Measurements from ENCODE around the gene NRG3. TPM values are rescaled to one million over a fixed set of nuclear protein-coding genes. Genes with fewer than 3 reads are reported as not detected.
A peak's percentile ranks its signal among the peaks of the same experiment; 100 is the strongest.

NRG3 gene
- total RNA-seq, 2 donors from 2014 or later = 1.7 to 2.3 TPM

GRCh38 chr10:81944609-81945008, 69.6 kb downstream of the NRG3 start:
- H3K9ac ChIP-seq (ENCODE audit: extremely low read depth, low read length, poor library complexity, severe bottlenecking) = no peak overlapping the region
- no peak overlapping the region for H3K27ac Mint-ChIP-seq
- H3K4me1 ChIP-seq (ENCODE audit: control insufficient read depth, insufficient read depth, low read length) = no peaks in the 10 kb centered on the region
- no peaks in the 10 kb centered on the region for H3K27me3 Mint-ChIP-seq (ENCODE audit: insufficient read depth)
- no peaks in the 10 kb centered on the region for H3K36me3 Mint-ChIP-seq (ENCODE audit: low read depth)
- WGBS, 2 experiments (ENCODE audit: insufficient coverage in 1 of 2, insufficient read length in 1 of 2) = 83 to 87% methylated on average over 1 to 2 of the region's 2 CpGs
- no peaks in the 10 kb centered on the region for H3K36me3 ChIP-seq (ENCODE audit: control insufficient read depth, insufficient read depth, low read length)
- H3K9me3 ChIP-seq (ENCODE audit: control insufficient read depth, low read length) = no peaks in the 10 kb centered on the region
- no peaks in the 10 kb centered on the region for H3K9me3 Mint-ChIP-seq
- H3K27ac ChIP-seq (ENCODE audit: low read depth, low read length) = no peak overlapping the region
- peaks cover 6% of the 10 kb centered on the region for H3K4me1 Mint-ChIP-seq
- H3K4me3 ChIP-seq (ENCODE audit: low read length) = no peak overlapping the region
- no peak overlapping the region for H3K4me3 Mint-ChIP-seq
- no peak for TF ChIP-seq CTCF (conservative IDR thresholded peaks at IDR 0.05)
- H3K27me3 ChIP-seq (ENCODE audit: control insufficient read depth, insufficient read depth, low read length, poor library complexity, severe bottlenecking) = no peaks in the 10 kb centered on the region
- no peak for DNase-seq

GRCh38 chr10:81949283-81949682, 74.3 kb downstream of the NRG3 start:
- TF ChIP-seq CTCF (conservative IDR thresholded peaks at IDR 0.05) = peak; percentile 29
- peaks cover 16% of the 10 kb centered on the region for H3K4me1 Mint-ChIP-seq
- H3K27me3 ChIP-seq (ENCODE audit: control insufficient read depth, insufficient read depth, low read length, poor library complexity, severe bottlenecking) = no peaks in the 10 kb centered on the region
- WGBS, 2 experiments (ENCODE audit: insufficient coverage in 1 of 2, insufficient read length in 1 of 2) = 87 to 91% methylated on average over 4 to 5 of the region's 5 CpGs
- no peaks in the 10 kb centered on the region for H3K9me3 ChIP-seq (ENCODE audit: control insufficient read depth, low read length)
- no peak overlapping the region for H3K27ac Mint-ChIP-seq
- H3K27me3 Mint-ChIP-seq (ENCODE audit: insufficient read depth) = no peaks in the 10 kb centered on the region
- H3K9ac ChIP-seq (ENCODE audit: extremely low read depth, low read length, poor library complexity, severe bottlenecking) = no peak overlapping the region
- no peak for DNase-seq
- no peak overlapping the region for H3K27ac ChIP-seq (ENCODE audit: low read depth, low read length)
- H3K4me3 ChIP-seq (ENCODE audit: low read length) = no peak overlapping the region
- no peaks in the 10 kb centered on the region for H3K36me3 Mint-ChIP-seq (ENCODE audit: low read depth)
- H3K9me3 Mint-ChIP-seq = no peaks in the 10 kb centered on the region
- no peaks in the 10 kb centered on the region for H3K4me1 ChIP-seq (ENCODE audit: control insufficient read depth, insufficient read depth, low read length)
- H3K4me3 Mint-ChIP-seq = no peak overlapping the region
- H3K36me3 ChIP-seq (ENCODE audit: control insufficient read depth, insufficient read depth, low read length) = no peaks in the 10 kb centered on the region

- H3K27me3 ChIP-seq (ENCODE audit: control insufficient read depth, insufficient read depth, low read length, poor library complexity, severe bottlenecking) = no peaks in the 10 kb centered on the region
- no peaks in the 10 kb centered on the region for H3K4me1 ChIP-seq (ENCODE audit: control insufficient read depth, insufficient read depth, low read length)
- no peak overlapping the region for H3K4me3 ChIP-seq (ENCODE audit: low read length)
- H3K4me3 Mint-ChIP-seq = no peak overlapping the region
- no peaks in the 10 kb centered on the region for H3K27me3 Mint-ChIP-seq (ENCODE audit: insufficient read depth)
- no peak for TF ChIP-seq CTCF (conservative IDR thresholded peaks at IDR 0.05)
- WGBS, 2 experiments (ENCODE audit: insufficient coverage in 1 of 2, insufficient read length in 1 of 2) = 93 to 100% methylated on average over 1 to 2 of the region's 2 CpGs
- peaks cover 21% of the 10 kb centered on the region for H3K4me1 Mint-ChIP-seq
- H3K27ac Mint-ChIP-seq = no peak overlapping the region
- no peak overlapping the region for H3K27ac ChIP-seq (ENCODE audit: low read depth, low read length)
- DNase-seq = no peak
- no peaks in the 10 kb centered on the region for H3K36me3 Mint-ChIP-seq (ENCODE audit: low read depth)
- no peaks in the 10 kb centered on the region for H3K36me3 ChIP-seq (ENCODE audit: control insufficient read depth, insufficient read depth, low read length)
- no peak overlapping the region for H3K9ac ChIP-seq (ENCODE audit: extremely low read depth, low read length, poor library complexity, severe bottlenecking)
- no peaks in the 10 kb centered on the region for H3K9me3 Mint-ChIP-seq
- H3K9me3 ChIP-seq (ENCODE audit: control insufficient read depth, low read length) = no peaks in the 10 kb centered on the region
Observed at GRCh38 chr10:81950358-81950757, 75.4 kb downstream of the NRG3 start.

All from endodermal cell (in vitro differentiated cells).